Neural progenitor cell (in vitro differentiated cells): ENCODE results near the gene GPI. TPM values are rescaled to one million over a fixed set of nuclear protein-coding genes. Genes with fewer than 3 reads are reported as not detected.
A peak's percentile ranks its signal among the peaks of the same experiment; 100 is the strongest.

Experiments
- DNase-seq: peaks from one replicate; pipeline ENCODE4 v3.0.0-alpha.2; 2016; ENCODE audit warnings: low spot score
- H2AFZ ChIP-seq: fragments of 200-600 bp; sonication (generic); replicated peaks from 2 replicates; pipeline ENCODE4 v1.6.1; 2016; ENCODE audit warnings: antibody characterized with exemption
- H3F3A ChIP-seq: fragments of 200-600 bp; sonication (generic); 2 replicates; pipeline ENCODE4 v1.6.1; 2016; ENCODE audit warnings: antibody characterized with exemption, low read depth
- H3K27ac ChIP-seq: fragments of 200-600 bp; sonication (generic); 2 replicates; pipeline ENCODE4 v1.5.1; 2016; ENCODE audit warnings: mild to moderate bottlenecking
- H3K27me3 ChIP-seq: fragments of 200-600 bp; sonication (generic); 2 replicates; pipeline ENCODE4 v1.6.1; 2016; ENCODE audit warnings: mild to moderate bottlenecking, moderate library complexity
- H3K36me3 ChIP-seq: fragments of 200-600 bp; sonication (generic); 2 replicates; pipeline ENCODE4 v1.5.1; 2016
- H3K4me1 ChIP-seq: fragments of 200-600 bp; sonication (generic); 2 replicates; pipeline ENCODE4 v1.6.1; 2016; ENCODE audit warnings: mixed run types
- H3K4me2 ChIP-seq: fragments of 200-600 bp; sonication (generic); 2 replicates; pipeline ENCODE4 v1.6.1; 2016
- H3K4me3 ChIP-seq: fragments of 200-600 bp; sonication (generic); 2 replicates; pipeline ENCODE4 v1.5.1; 2016
- H3K79me2 ChIP-seq: fragments of 200-600 bp; sonication (generic); 2 replicates; pipeline ENCODE4 v1.6.1; 2016; ENCODE audit warnings: low read depth
- H3K9ac ChIP-seq: fragments of 200-600 bp; sonication (generic); 2 replicates; pipeline ENCODE4 v1.6.1; 2016
- H3K9me3 ChIP-seq: fragments of 200-600 bp; sonication (generic); 2 replicates; pipeline ENCODE4 v1.5.1; 2016; ENCODE audit warnings: low read depth
- H4K20me1 ChIP-seq: fragments of 200-600 bp; sonication (generic); 2 replicates; pipeline ENCODE4 v1.6.1; 2016; ENCODE audit warnings: low read depth
- H3K27ac Mint-ChIP-seq: 3 replicates; pipeline ENCODE4 v1.8.0; 2021; ENCODE audit warnings: mixed read lengths
- H3K27me3 Mint-ChIP-seq: 2 replicates; pipeline ENCODE4 v1.8.0; 2022; ENCODE audit warnings: low read depth, mild to moderate bottlenecking, inconsistent platforms, moderate library complexity, mixed read lengths; ENCODE audit not compliant: insufficient read depth
- H3K36me3 Mint-ChIP-seq: 3 replicates; pipeline ENCODE4 v1.8.0; 2021; ENCODE audit warnings: mixed read lengths
- H3K4me1 Mint-ChIP-seq: 3 replicates; pipeline ENCODE4 v1.8.0; 2021; ENCODE audit warnings: mixed read lengths
- H3K4me3 Mint-ChIP-seq: 3 replicates; pipeline ENCODE4 v1.8.0; 2021; ENCODE audit warnings: mild to moderate bottlenecking, moderate library complexity, mixed read lengths
- H3K9me3 Mint-ChIP-seq: 3 replicates; pipeline ENCODE4 v1.8.0; 2020; ENCODE audit warnings: mixed read lengths
- CTCF ChIP-seq: fragments of 200-600 bp; sonication (generic); IDR thresholded peaks from 2 replicates; pipeline ENCODE4 v1.5.1; 2017; ENCODE audit warnings: antibody characterized with exemption, mild to moderate bottlenecking
- EZH2 ChIP-seq: fragments of 200-600 bp; sonication (generic); IDR thresholded peaks from 2 replicates; pipeline ENCODE4 v1.6.1; 2017; ENCODE audit warnings: antibody characterized with exemption, mild to moderate bottlenecking, moderate library complexity
- EZH2phosphoT487 ChIP-seq: fragments of 200-600 bp; sonication (generic); IDR thresholded peaks from 2 replicates; pipeline ENCODE4 v1.6.1; 2017; ENCODE audit warnings: antibody characterized with exemption
- total RNA-seq: library from RNA; depleted of rRNA; stranded (reverse); fragments of >200 nt; gene quantifications from 2 replicates; pipeline ENCODE4 v1.2.3, GENCODE V29; 2015; ENCODE audit warnings: low replicate concordance

Gene GPI
- total RNA-seq, 1 donor from 2014 or later, result 109 TPM

DNA sequence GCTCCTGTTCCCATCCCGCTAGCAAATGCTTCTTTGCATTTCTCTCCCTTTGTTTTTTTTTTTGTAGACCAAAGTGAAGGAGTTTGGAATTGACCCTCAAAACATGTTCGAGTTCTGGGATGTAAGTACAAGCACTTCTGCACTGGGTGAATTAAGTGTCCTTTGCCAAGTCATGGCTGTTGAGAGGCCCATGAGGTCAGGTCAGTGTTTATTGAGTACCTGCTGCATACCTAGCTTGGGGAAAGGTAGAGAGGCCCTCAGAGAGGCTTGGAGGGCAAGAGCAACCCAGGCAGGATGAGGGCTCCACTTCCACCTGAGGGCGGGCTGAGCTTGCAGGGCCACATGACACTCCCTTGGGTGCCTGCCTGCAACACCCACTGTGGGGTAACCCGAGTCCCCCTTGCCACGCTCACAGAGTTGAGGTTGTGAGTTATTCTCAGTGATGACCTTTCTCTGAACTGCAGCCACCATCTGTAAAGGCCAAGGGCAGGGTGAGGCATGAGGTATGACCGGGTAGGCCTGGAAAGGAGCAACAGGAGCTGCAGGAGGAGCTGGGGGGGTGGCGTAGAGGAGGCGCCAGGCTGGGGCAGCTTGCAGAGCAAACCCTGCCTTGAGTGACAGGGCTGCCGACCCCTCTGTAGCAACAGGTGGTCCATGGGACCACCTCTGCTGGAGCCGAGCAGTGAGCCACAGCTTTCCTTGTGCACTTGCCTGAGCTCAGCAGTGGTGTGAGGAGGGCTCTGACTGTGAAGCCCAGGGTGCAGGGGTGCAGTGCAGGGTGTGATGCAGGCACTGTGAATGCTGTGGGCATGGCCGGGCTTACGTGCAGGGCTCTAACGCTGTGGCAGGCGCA lies 16.6 kb downstream of the GPI start:
- Histone ChIP-seq H3K36me3 (no peaks in the 10 kb centered on the region), H3K4me2 (no peak overlapping the region), H3F3A (no peaks in the 10 kb centered on the region), H2AFZ (no peak overlapping the region), H3K27me3 (no peaks in the 10 kb centered on the region), H3K4me1 (no peaks in the 10 kb centered on the region), H3K9me3 (no peaks in the 10 kb centered on the region), H3K79me2 (no peaks in the 10 kb centered on the region), H3K27ac (no peak overlapping the region), H3K9ac (no peak overlapping the region), H4K20me1 (no peaks in the 10 kb centered on the region), H3K4me3 (no peak overlapping the region)
- H3K27me3 Mint-ChIP-seq, result peaks cover 4% of the 10 kb centered on the region
- peaks cover 49% of the 10 kb centered on the region for H3K36me3 Mint-ChIP-seq
- H3K9me3 Mint-ChIP-seq, result no peaks in the 10 kb centered on the region
- TF ChIP-seq CTCF (no peak), EZH2 (no peak), EZH2phosphoT487 (no peak)
- no peak overlapping the region for H3K27ac Mint-ChIP-seq
- no peaks in the 10 kb centered on the region for H3K4me1 Mint-ChIP-seq
- H3K4me3 Mint-ChIP-seq, result no peak overlapping the region
- no peak for DNase-seq

- H3K27ac Mint-ChIP-seq, result no peak overlapping the region
- H3K36me3 ChIP-seq, result no peaks in the 10 kb centered on the region
Observed at GRCh38 chr19:34382471-34382870, 17.5 kb downstream of the GPI start.

GRCh38 chr19:34383599-34383998 lies 18.6 kb downstream of the GPI start:
- peaks cover 2% of the 10 kb centered on the region for H3K27me3 Mint-ChIP-seq
- Histone ChIP-seq H3K4me1 (no peaks in the 10 kb centered on the region), H3K4me2 (no peak overlapping the region), H3K79me2 (no peaks in the 10 kb centered on the region), H3K36me3 (no peaks in the 10 kb centered on the region), H3K9ac (no peak overlapping the region), H3K27me3 (no peaks in the 10 kb centered on the region), H4K20me1 (no peaks in the 10 kb centered on the region), H3K9me3 (no peaks in the 10 kb centered on the region), H3F3A (no peaks in the 10 kb centered on the region), H2AFZ (no peak overlapping the region), H3K4me3 (no peak overlapping the region), H3K27ac (no peak overlapping the region)
- peaks cover 48% of the 10 kb centered on the region for H3K36me3 Mint-ChIP-seq
- DNase-seq, result no peak
- H3K27ac Mint-ChIP-seq, result peak overlapping the region; percentile 60
- TF ChIP-seq EZH2 (no peak), EZH2phosphoT487 (no peak), CTCF (no peak)
- H3K4me1 Mint-ChIP-seq, result no peaks in the 10 kb centered on the region
- H3K9me3 Mint-ChIP-seq, result no peaks in the 10 kb centered on the region
- H3K4me3 Mint-ChIP-seq, result peak overlapping the region; percentile 20

More at GRCh38 chr19:34382471-34382870, 17.5 kb downstream of the GPI start:
- no peak overlapping the region for H3K4me2 ChIP-seq
- H3F3A ChIP-seq, result no peaks in the 10 kb centered on the region
- Mint-ChIP-seq H3K36me3 (peaks cover 48% of the 10 kb centered on the region), H3K9me3 (no peaks in the 10 kb centered on the region), H3K27me3 (peaks cover 4% of the 10 kb centered on the region), H3K4me3 (no peak overlapping the region), H3K4me1 (no peaks in the 10 kb centered on the region)
- H3K9ac ChIP-seq, result no peak overlapping the region
- no peaks in the 10 kb centered on the region for H3K27me3 ChIP-seq
- H3K9me3 ChIP-seq, result no peaks in the 10 kb centered on the region
- TF ChIP-seq EZH2, result no peak
- no peak for TF ChIP-seq CTCF
- no peak for TF ChIP-seq EZH2phosphoT487
- no peaks in the 10 kb centered on the region for H3K79me2 ChIP-seq
- H2AFZ ChIP-seq, result no peak overlapping the region
- no peak overlapping the region for H3K4me3 ChIP-seq
- no peaks in the 10 kb centered on the region for H4K20me1 ChIP-seq
- H3K27ac ChIP-seq, result no peak overlapping the region
- no peaks in the 10 kb centered on the region for H3K4me1 ChIP-seq
- no peak for DNase-seq
